HG02938 (cell line): ENCODE data around the gene ANKRD36C.
"Not testable (repeated sequence)": the region's sequence is repeated elsewhere in the genome, so short reads cannot be mapped to it uniquely, and the experiment has no call there.

ENCODE experiments used
- ATAC-seq: cut with Tn5 transposase; IDR thresholded peaks from one replicate; pipeline ENCODE4 v1.9.1; 2021; ENCODE audit warnings: mild to moderate bottlenecking, moderate library complexity; ENCODE audit not compliant: unreplicated experiment

Gene ANKRD36C

DNA sequence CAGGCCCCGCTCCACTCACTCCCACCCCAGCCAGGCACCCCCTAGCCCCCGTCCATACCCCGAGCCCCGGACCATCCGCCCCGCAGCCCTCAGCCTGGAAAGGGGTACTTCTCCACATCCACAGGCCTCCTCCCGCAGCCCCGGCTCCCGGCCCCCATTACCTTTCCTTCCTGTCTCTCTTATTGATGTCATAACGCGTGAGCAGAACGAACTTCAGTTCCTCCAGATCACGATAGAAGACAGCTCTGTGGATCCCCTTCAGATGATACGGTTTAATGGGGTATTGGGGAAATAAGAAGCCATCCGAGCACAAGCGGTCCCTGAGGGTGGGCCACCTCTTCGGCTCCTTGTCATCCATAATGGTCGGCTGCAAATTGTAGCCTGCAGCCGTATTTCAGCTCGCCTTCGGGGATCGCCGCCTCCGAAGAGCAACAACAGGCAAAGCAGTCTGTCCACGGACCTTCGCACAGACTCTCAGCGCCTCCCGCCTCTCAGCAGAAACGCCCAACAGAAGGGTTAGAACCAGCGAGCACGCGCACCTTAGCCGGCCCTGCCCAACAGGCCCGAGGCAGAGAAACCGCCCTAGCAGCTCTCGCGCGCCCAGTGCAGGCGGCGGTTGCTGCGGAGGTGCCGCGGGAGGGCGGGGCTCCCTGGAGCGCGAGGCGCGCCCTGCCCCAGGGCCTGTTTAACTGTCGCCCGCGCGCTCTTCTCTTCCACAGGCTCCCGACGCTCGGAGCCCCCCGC, at the start of gene ANKRD36C:
TSS of gene ANKRD36C (minus strand) at position 474 of the 744 bp plus-strand sequence. CDS start at position 358, 116 bp downstream.
- ATAC-seq: peak; percentile 86

GRCh38 chr2:96035554-96035953, 43.9 kb upstream of the ANKRD36C start:
- not testable (repeated sequence) for ATAC-seq

DNA sequence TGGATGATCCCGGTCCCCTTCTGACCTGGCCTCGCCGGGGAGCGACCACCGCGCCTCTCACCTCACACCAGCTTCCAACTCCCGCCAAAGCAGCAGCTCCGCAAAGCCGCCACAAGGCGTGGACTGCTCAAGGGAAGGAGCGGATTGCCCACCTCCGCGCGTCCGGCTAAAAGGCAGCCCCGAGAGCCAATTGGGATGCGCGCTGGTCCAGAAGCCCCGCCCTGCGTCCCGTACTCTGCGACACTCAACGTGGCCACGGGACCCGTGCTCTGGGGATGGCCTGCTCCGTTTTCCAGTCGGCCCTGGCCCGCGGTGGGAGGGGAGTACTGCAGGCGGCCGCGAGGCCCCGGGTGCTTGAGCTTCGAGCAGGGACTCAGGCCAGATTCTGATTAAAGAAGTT, 43.2 kb upstream of the ANKRD36C start, which contains the start of gene GPAT2:
TSS of gene GPAT2 (minus strand) at position 125 of the 400 bp plus-strand sequence. CDS start 2,557 bp downstream, outside the sequence.
- not testable (repeated sequence) for ATAC-seq

- ATAC-seq: not testable (repeated sequence)
Observed at GRCh38 chr2:96033997-96034396, 42.4 kb upstream of the ANKRD36C start.

- ATAC-seq: not testable (repeated sequence)
Observed at GRCh38 chr2:96027725-96028325, 36.2 kb upstream of the ANKRD36C start.

DNA sequence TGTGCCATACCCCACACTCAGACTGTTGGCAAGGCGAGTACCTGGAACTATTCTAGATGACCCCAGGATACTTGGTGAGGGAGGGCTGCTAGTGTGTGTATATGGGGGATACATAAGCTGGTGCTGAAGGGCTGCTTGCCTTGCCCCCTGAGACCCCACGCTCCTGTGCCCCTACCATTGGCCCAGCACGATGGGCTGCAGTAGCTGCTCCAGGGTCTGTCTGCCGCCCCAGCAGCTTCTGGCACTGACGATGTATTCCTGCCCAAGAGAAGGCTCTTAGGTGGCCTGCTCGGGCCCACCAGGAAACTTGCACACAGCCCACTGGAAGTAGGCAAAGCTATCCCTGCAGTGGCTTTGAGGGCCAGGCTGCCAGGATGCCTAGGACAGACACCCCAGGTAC, 34.1 kb upstream of the ANKRD36C start:
- ATAC-seq: not testable (repeated sequence)

DNA sequence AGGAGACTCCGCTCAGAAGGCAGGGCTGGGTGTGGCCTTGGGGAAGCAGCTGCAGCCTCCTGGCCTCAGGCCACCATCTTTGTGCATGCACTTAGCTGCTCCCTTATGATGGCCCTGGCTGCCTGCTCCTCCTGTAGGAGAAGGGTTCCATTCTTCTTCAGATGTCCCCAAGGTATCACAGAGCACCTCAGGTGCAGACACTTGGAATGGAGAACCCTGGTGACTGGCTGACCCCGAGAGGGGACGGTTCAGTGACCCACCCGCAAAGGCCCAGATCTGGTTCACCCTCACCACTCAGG, 33.5 kb upstream of the ANKRD36C start:
- ATAC-seq: no peak

DNA sequence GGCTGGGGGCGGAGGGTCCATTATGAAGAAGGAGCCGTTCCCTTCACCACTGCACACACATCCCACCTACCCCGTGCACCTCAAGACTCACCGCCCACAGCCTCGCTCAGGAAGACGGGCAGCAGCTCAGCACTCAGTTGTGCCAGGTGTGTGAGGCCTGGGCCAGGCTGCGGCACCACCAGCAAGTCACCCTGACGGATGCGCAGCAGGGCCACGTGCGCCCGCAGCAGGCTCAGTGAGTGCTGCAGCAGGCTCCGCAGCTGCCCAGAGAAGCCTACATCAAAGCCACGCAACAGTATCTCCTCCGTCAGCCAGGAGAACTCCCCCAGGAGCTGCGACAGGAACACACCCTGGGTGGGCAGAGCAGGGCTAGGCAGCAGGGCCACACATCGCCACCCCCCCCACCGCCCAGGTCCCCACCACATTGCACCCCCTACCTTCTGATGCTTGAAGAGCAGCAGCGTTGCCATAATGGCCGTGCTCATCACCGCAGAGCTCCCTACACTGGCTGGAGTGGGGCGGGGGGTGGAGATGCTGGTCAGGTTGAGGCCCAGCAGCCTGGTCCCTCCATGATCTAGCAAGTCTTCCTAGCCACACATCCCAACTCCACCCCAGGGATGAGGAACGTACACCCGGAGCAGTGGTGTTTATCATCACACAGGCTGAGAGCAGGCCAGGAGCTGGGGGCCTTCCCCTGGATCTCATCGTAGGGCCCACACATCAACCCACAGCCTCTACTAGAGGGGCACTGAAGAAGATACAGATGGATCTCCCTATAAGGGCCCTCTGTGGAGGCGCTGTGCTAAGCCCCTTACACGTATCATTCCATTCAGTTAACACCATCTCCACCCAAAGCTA, 32.9 kb upstream of the ANKRD36C start:
- no peak for ATAC-seq

GRCh38 chr2:96023701-96024100, 32.1 kb upstream of the ANKRD36C start:
- not testable (repeated sequence) for ATAC-seq

DNA sequence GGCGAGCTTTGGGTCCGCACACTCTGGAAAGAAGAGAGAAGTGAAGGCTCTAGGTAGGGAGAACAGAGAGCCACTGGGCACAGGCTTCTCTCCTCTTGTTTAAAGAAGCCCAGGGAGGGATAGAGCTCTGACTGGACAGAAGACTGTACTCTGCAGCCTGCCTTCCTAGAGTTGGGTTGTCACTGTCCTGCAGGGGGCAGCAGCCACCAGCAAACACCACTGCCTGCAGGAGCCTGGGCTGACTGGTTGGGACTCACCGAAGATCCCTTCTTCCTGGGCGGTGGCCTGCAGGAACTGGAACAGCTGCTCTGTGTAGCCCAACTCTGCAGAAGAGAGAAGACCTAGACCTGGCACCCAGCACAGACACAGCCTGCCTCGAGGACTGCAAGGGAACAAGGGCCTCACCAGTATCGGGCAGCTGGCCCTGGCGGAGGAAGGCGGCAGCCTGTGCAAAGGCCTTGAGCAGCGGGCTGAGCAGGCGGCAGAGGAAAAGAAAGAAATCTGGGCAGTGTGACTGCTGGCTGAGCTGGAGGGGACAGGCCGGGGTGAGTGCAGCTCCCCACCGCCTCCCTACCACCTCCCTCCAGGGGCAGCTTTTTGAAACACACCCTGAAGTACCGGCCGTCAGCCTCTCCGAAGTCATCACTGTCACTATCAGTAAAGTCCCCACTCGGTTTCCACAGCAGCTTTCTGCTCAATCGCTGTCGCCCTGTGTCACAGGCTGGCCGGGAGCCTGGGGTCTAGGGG, 31.2 kb upstream of the ANKRD36C start:
- peak; percentile 76 for ATAC-seq

DNA sequence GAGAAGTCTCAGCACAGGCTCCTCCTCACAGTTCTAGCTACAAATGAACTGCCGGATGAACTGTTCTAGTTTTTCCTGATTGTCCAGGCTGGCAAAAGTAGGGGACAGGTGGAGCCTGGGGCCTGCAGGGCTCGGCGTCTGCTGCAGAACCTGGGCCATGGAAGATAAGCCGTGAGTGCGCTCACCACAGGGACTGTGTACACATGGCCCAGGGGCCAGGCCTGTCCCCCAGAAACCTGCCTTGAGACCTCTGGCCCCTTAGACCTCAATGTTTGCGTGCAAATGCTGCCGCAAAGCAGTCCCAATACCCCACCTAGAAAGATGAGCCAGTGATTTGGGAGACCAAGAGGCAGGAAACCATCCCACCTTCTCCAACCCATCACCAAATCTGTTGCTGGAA, 30.5 kb upstream of the ANKRD36C start:
- ATAC-seq: not testable (repeated sequence)

GRCh38 chr2:96021142-96021541, 29.5 kb upstream of the ANKRD36C start:
- ATAC-seq: not testable (repeated sequence)

- ATAC-seq: not testable (repeated sequence)
Observed at GRCh38 chr2:96019909-96020590, 28.4 kb upstream of the ANKRD36C start.

GRCh38 chr2:96016321-96016720, 24.7 kb upstream of the ANKRD36C start:
- ATAC-seq: not testable (repeated sequence)

GRCh38 chr2:96012792-96013264, 21.2 kb upstream of the ANKRD36C start:
- ATAC-seq: not testable (repeated sequence)

GRCh38 chr2:96012086-96012791, 20.6 kb upstream of the ANKRD36C start:
- ATAC-seq: not testable (repeated sequence)

DNA sequence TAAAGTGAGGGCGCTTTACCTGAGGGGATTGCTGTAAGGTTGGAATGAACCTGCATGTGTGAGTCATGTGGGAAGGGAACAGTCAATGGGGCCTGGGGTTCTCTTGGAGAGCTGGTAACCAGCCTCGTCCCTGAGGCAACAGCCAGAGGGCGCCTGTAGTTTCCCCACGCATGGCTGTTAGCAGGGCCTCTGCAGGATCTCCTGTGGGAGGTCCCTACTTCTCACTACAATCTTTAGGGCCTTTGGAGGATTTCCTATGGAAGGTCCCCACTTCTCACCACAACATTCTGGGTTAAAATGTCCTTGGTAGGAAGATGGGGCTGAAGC, 19.5 kb upstream of the ANKRD36C start:
- peak; percentile 27 for ATAC-seq

- ATAC-seq: peak; percentile 82
Observed at GRCh38 chr2:96010320-96011128, 18.9 kb upstream of the ANKRD36C start.

GRCh38 chr2:96009833-96010232, 18.2 kb upstream of the ANKRD36C start:
- not testable (repeated sequence) for ATAC-seq
